Colonic mucosa (tissue), 4 donors: ENCODE data around the gene CD9. TPM values are rescaled to one million over a fixed set of nuclear protein-coding genes. Genes with fewer than 3 reads are reported as not detected.
A peak's percentile ranks its signal among the peaks of the same experiment; 100 is the strongest.

Source experiments
- DNase-seq: peaks from one replicate; pipeline ENCODE4 v3.0.0-alpha.2; 2020
- H3K27ac ChIP-seq: fragments of 200-600 bp; one replicate; pipeline ENCODE4 v1.8.0; 2021
- H3K27me3 ChIP-seq: fragments of 200-600 bp; one replicate; pipeline ENCODE4 v1.8.0; 2021
- H3K36me3 ChIP-seq: fragments of 200-600 bp; one replicate; pipeline ENCODE4 v1.8.0; 2021
- H3K4me1 ChIP-seq: fragments of 200-600 bp; one replicate; pipeline ENCODE4 v1.8.0; 2021; ENCODE audit warnings: mild to moderate bottlenecking
- H3K4me3 ChIP-seq: fragments of 200-600 bp; one replicate; pipeline ENCODE4 v1.8.0; 2021
- H3K9ac ChIP-seq, 2 donors: one replicate each; pipeline ENCODE4 v1.7.0; 2013; ENCODE audit warnings: control low read depth in 2 of 2, low read depth in 2 of 2, low read length in 2 of 2
- H3K9me3 ChIP-seq: fragments of 200-600 bp; one replicate; pipeline ENCODE4 v1.8.0; 2021
- intact Hi-C: fragments of 100-400 bp; cut with DNase I; formaldehyde crosslinking; loops from one replicate; pipeline ENCODE4 v1.14.1; 2022
- total RNA-seq, 2 donors: library from RNA; stranded (reverse); fragmentation: NEBNext Ultra II Directional in 1 of 2; extraction: Animal tissue kit (Norgen Biotek cat#: 25700) in 1 of 2; gene quantifications; one replicate each; pipeline ENCODE4 v1.2.1, GENCODE V29; 2021
- TF ChIP-seq, protein P1 (sequence below): fragments of 200-600 bp; IDR thresholded peaks from one replicate; pipeline ENCODE4 v1.8.0; 2022; ENCODE audit warnings: antibody characterized with exemption, mild to moderate bottlenecking
- donor health status: healthy.
- donor health status: DM: no; HTN: no; CAD: no.
- donor health status: DM: no; HTN: no; CAD: no.

The CD9 gene
- total RNA-seq, 2 donors from 2014 or later = 589 to 665 TPM

DNA sequence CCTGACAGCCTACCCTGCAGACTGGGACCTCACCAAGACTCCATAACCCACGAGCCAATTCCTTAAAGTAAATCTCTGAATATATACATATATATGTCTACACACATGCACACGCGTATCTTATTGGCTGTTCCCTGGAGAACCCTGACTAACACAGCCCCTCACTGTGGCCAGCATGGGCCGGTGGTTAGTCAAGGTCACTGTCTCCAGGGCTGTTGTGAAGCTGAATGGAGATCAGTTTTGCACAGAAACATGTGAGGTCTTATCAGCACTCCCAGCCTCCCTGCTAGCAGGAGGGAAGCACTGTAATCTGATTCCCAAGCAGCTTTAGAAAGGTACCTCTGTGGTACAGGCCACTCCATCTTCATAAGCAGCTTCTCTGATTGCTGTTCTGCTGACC, 63.7 kb downstream of the CD9 start:
- no peak overlapping the region for H3K9ac ChIP-seq
- no peaks in the 10 kb centered on the region for H3K9me3 ChIP-seq
- DNase-seq = no peak
- no peak overlapping the region for H3K27ac ChIP-seq
- no peak overlapping the region for H3K4me3 ChIP-seq
- no peaks in the 10 kb centered on the region for H3K36me3 ChIP-seq
- peaks cover 8% of the 10 kb centered on the region for H3K4me1 ChIP-seq
- no peaks in the 10 kb centered on the region for H3K27me3 ChIP-seq
- TF ChIP-seq, protein P1, sequence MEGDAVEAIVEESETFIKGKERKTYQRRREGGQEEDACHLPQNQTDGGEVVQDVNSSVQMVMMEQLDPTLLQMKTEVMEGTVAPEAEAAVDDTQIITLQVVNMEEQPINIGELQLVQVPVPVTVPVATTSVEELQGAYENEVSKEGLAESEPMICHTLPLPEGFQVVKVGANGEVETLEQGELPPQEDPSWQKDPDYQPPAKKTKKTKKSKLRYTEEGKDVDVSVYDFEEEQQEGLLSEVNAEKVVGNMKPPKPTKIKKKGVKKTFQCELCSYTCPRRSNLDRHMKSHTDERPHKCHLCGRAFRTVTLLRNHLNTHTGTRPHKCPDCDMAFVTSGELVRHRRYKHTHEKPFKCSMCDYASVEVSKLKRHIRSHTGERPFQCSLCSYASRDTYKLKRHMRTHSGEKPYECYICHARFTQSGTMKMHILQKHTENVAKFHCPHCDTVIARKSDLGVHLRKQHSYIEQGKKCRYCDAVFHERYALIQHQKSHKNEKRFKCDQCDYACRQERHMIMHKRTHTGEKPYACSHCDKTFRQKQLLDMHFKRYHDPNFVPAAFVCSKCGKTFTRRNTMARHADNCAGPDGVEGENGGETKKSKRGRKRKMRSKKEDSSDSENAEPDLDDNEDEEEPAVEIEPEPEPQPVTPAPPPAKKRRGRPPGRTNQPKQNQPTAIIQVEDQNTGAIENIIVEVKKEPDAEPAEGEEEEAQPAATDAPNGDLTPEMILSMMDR = no peak
- intact Hi-C loops = no loop called here

DNA sequence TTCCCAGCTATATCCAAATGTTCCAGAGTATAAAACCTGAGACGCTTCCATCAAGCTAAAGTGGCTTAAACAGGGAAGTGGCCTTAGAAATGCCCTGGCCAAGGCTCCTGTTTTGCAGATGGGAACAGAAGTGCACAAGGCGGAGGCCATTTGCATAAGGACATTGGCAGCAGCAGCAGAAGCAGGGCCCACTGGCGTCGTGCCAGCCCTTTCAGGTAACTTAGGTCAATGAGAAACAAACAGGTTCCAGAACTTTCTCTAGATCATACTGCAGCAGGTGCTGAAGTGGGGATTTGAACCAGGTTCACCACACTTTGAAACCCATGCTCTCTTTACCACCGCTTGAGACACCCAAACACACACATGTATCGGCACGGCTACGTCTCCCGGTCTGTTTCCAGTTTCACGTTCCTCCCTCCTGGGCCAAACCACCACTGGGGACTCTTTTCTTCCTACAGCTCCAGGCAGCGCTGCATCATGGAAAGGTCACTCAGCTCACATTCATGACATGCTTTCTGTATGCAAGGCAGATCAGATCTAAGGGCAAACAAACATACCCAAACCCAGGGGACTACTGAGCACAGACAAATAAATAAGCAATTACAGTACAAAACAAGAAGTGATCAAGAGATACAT, 64.3 kb downstream of the CD9 start:
- Histone ChIP-seq H3K9ac (no peak overlapping the region), H3K4me1 (peaks cover 8% of the 10 kb centered on the region), H3K27me3 (no peaks in the 10 kb centered on the region), H3K4me3 (no peak overlapping the region), H3K27ac (no peak overlapping the region), H3K9me3 (no peaks in the 10 kb centered on the region), H3K36me3 (no peaks in the 10 kb centered on the region)
- intact Hi-C loops = no loop called here
- peak; percentile 49 for DNase-seq
- TF ChIP-seq, protein P1 = no peak

- no peaks in the 10 kb centered on the region for H3K27me3 ChIP-seq
- no peak overlapping the region for H3K4me3 ChIP-seq
- DNase-seq = no peak
- peaks cover 8% of the 10 kb centered on the region for H3K4me1 ChIP-seq
- no peaks in the 10 kb centered on the region for H3K9me3 ChIP-seq
- no peak overlapping the region for H3K27ac ChIP-seq
- no peaks in the 10 kb centered on the region for H3K36me3 ChIP-seq
- H3K9ac ChIP-seq = no peak overlapping the region
- intact Hi-C loops = no loop called here
- TF ChIP-seq, protein P1 = no peak
Observed at GRCh38 chr12:6265038-6265405, 64.8 kb downstream of the CD9 start.

GRCh38 chr12:6266541-6266966, 66.4 kb downstream of the CD9 start:
- TF ChIP-seq, protein P1 = no peak
- Histone ChIP-seq H3K9me3 (no peaks in the 10 kb centered on the region), H3K4me3 (no peak overlapping the region), H3K27ac (no peak overlapping the region), H3K36me3 (no peaks in the 10 kb centered on the region), H3K4me1 (peaks cover 8% of the 10 kb centered on the region), H3K9ac (no peak overlapping the region), H3K27me3 (no peaks in the 10 kb centered on the region)
- intact Hi-C loops = no loop called here
- no peak for DNase-seq

GRCh38 chr12:6266971-6267721, 66.9 kb downstream of the CD9 start:
- Histone ChIP-seq H3K9me3 (no peaks in the 10 kb centered on the region), H3K36me3 (no peaks in the 10 kb centered on the region), H3K4me3 (no peak overlapping the region), H3K4me1 (peaks cover 8% of the 10 kb centered on the region), H3K27me3 (no peaks in the 10 kb centered on the region), H3K27ac (no peak overlapping the region), H3K9ac (no peak overlapping the region)
- DNase-seq = no peak
- TF ChIP-seq, protein P1 = no peak
- intact Hi-C loops = no loop called here
